KBM-7 (cell line): ENCODE measurements around the gene CCDC158.
"Not testable (repeated sequence)": the region's sequence is repeated elsewhere in the genome, so short reads cannot be mapped to it uniquely, and the experiment has no call there.

Source experiments
- DNase-seq: peaks from one replicate; pipeline ENCODE4 v3.0.0-alpha.2; 2015
- in situ Hi-C: fragments of 300-500 bp; cut with MboI; formaldehyde crosslinking; loops from 2 replicates; pipeline ENCODE4 v1.14.3; 2020; ENCODE audit warnings: low sequenced_read_pairs, low pct_unique_long_range_greater_than_20kb, mixed read lengths

The CCDC158 gene

GRCh38 chr4:76420762-76421581, at the start of gene CCDC158:
TSS of gene CCDC158 (minus strand) at chr4:76421141. CDS start at chr4:76403207, 17,934 bp downstream.
- DNase-seq: no peak

GRCh38 chr4:76470532-76470931, 49.6 kb upstream of the CCDC158 start:
- DNase-seq: no peak
- in situ Hi-C loops: no loop called here

More at GRCh38 chr4:76420762-76421581, at the start of gene CCDC158:
- in situ Hi-C loops: no loop called here

- DNase-seq: no peak
- in situ Hi-C loops: no loop called here
These were observed 49.1 kb upstream of the CCDC158 start for GRCh38 chr4:76470064-76470463.

- in situ Hi-C loops: no loop called here
- DNase-seq: no peak
These were observed 42.6 kb upstream of the CCDC158 start for GRCh38 chr4:76463568-76463967.

GRCh38 chr4:76459291-76459723, 38.4 kb upstream of the CCDC158 start:
- DNase-seq: no peak
- in situ Hi-C loops: no loop called here

- DNase-seq: no peak
- in situ Hi-C loops: no loop called here
These were observed 37.9 kb upstream of the CCDC158 start for GRCh38 chr4:76458825-76459224.

GRCh38 chr4:76458297-76458696, 37.4 kb upstream of the CCDC158 start:
- no peak for DNase-seq
- in situ Hi-C loops: no loop called here

GRCh38 chr4:76457885-76458284, 36.9 kb upstream of the CCDC158 start:
- in situ Hi-C loops: no loop called here
- DNase-seq: no peak

GRCh38 chr4:76454073-76454472, 33.1 kb upstream of the CCDC158 start:
- in situ Hi-C loops, DNase-seq: not testable (repeated sequence)

- in situ Hi-C loops: no loop called here
- DNase-seq: no peak
These were observed 32.3 kb upstream of the CCDC158 start for GRCh38 chr4:76453232-76453631.

GRCh38 chr4:76449833-76450232, 28.9 kb upstream of the CCDC158 start:
- in situ Hi-C loops: no loop called here
- DNase-seq: no peak

GRCh38 chr4:76449362-76449767, 28.4 kb upstream of the CCDC158 start:
- no peak for DNase-seq
- in situ Hi-C loops: no loop called here

GRCh38 chr4:76448211-76448610, 27.3 kb upstream of the CCDC158 start:
- in situ Hi-C loops: no loop called here
- no peak for DNase-seq

- no peak for DNase-seq
- in situ Hi-C loops: no loop called here
These were observed 26.5 kb upstream of the CCDC158 start for GRCh38 chr4:76447393-76447851.

GRCh38 chr4:76445911-76446310, 25.0 kb upstream of the CCDC158 start:
- in situ Hi-C loops: no loop called here
- no peak for DNase-seq

GRCh38 chr4:76443376-76443775, 22.4 kb upstream of the CCDC158 start:
- no peak for DNase-seq
- in situ Hi-C loops: no loop called here

- in situ Hi-C loops: no loop called here
These were observed 21.9 kb upstream of the CCDC158 start for GRCh38 chr4:76442807-76443206.

GRCh38 chr4:76441881-76442280, 20.9 kb upstream of the CCDC158 start:
- in situ Hi-C loops: no loop called here
- no peak for DNase-seq

More at GRCh38 chr4:76442807-76443206, 21.9 kb upstream of the CCDC158 start:
- DNase-seq: no peak

- DNase-seq: no peak
- in situ Hi-C loops: no loop called here
These were observed 18.6 kb upstream of the CCDC158 start for GRCh38 chr4:76439491-76439890.

- in situ Hi-C loops: no loop called here
- no peak for DNase-seq
These were observed 14.8 kb upstream of the CCDC158 start for GRCh38 chr4:76435528-76436319.
